Testis (tissue), 2 donors: ENCODE data around the gene PRR15L.

Experiments
- POLR2A ChIP-seq: fragments of 450-650 bp; IDR thresholded peaks from one replicate; pipeline ENCODE4 v1.6.1; 2017; ENCODE audit warnings: antibody characterized with exemption, mild to moderate bottlenecking, moderate library complexity
- TF ChIP-seq, protein P1 (sequence below), 3 experiments: fragments of 450-650 bp in 2 of 3; fragments of 200-600 bp in 1 of 3; sonication (generic) in 1 of 3; IDR thresholded peaks; one replicate each; pipeline ENCODE4 v1.5.1; 2016 to 2019; ENCODE audit warnings: antibody characterized with exemption in 3 of 3, mild to moderate bottlenecking in 2 of 3, moderate library complexity in 1 of 3

DNA sequence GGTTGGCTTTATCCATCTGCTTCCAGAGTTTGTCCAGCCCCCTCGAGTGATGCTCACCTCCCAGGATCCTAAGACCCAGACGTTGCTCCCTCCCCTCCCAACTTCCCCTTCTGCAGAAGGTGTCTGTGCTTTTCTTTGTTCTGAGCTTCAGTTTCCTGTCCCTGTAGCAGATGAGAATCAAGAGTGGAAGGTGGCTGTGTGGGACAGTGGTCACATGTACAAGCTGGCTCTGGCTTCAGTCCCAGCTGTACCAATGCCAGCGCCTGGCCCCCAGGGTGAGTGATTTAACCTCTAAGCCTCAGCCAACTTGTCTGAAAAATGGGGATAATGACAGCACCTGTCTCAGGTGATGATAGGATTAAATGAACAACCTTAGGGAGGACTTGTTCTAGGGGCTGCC is 7.7 kb downstream of the PRR15L start:
- TF ChIP-seq, protein P1, sequence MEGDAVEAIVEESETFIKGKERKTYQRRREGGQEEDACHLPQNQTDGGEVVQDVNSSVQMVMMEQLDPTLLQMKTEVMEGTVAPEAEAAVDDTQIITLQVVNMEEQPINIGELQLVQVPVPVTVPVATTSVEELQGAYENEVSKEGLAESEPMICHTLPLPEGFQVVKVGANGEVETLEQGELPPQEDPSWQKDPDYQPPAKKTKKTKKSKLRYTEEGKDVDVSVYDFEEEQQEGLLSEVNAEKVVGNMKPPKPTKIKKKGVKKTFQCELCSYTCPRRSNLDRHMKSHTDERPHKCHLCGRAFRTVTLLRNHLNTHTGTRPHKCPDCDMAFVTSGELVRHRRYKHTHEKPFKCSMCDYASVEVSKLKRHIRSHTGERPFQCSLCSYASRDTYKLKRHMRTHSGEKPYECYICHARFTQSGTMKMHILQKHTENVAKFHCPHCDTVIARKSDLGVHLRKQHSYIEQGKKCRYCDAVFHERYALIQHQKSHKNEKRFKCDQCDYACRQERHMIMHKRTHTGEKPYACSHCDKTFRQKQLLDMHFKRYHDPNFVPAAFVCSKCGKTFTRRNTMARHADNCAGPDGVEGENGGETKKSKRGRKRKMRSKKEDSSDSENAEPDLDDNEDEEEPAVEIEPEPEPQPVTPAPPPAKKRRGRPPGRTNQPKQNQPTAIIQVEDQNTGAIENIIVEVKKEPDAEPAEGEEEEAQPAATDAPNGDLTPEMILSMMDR (IDR thresholded peaks at IDR 0.05): no peak
- no peak for TF ChIP-seq POLR2A
